IMR-90 (cell line): Measurements from ENCODE around the gene ZGLP1.

Experiments used
- BHLHE40 ChIP-seq: fragments of 150-350 bp; IDR thresholded peaks from 2 replicates; pipeline ENCODE4 v1.6.1; 2016; ENCODE audit warnings: mild to moderate bottlenecking, low read depth, low read length
- CEBPB ChIP-seq: IDR thresholded peaks from 2 replicates; pipeline ENCODE4 v1.6.1; 2012; ENCODE audit warnings: low read depth, low read length, improper control_type of control experiment
- FOS ChIP-seq: fragments of 150-350 bp; IDR thresholded peaks from 2 replicates; pipeline ENCODE4 v1.6.1; 2016; ENCODE audit warnings: low read depth, low read length
- MAFK ChIP-seq: IDR thresholded peaks from 2 replicates; pipeline ENCODE4 v1.6.1; 2012; ENCODE audit warnings: low read depth, low read length, improper control_type of control experiment
- MAZ ChIP-seq: IDR thresholded peaks from 2 replicates; pipeline ENCODE4 v1.6.1; 2012; ENCODE audit warnings: low read depth, mild to moderate bottlenecking, low read length, improper control_type of control experiment, moderate library complexity, borderline replicate concordance
- MXI1 ChIP-seq: IDR thresholded peaks from 2 replicates; pipeline ENCODE4 v1.6.1; 2012; ENCODE audit warnings: low read depth, mild to moderate bottlenecking, low read length, moderate library complexity, borderline replicate concordance
- POLR2A ChIP-seq: IDR thresholded peaks from 2 replicates; pipeline ENCODE4 v1.6.1; 2012; ENCODE audit warnings: mild to moderate bottlenecking, low read depth, low read length
- RAD21 ChIP-seq: IDR thresholded peaks from 2 replicates; pipeline ENCODE4 v1.6.1; 2012; ENCODE audit warnings: low read length, improper control_type of control experiment
- RCOR1 ChIP-seq: IDR thresholded peaks from 2 replicates; pipeline ENCODE4 v1.6.1; 2012; ENCODE audit warnings: mild to moderate bottlenecking, low read length, improper control_type of control experiment; ENCODE audit not compliant: insufficient replicate concordance
- RFX5 ChIP-seq: IDR thresholded peaks from 2 replicates; pipeline ENCODE4 v1.8.0; 2012; ENCODE audit warnings: low read depth, mild to moderate bottlenecking, low read length, moderate library complexity
- SMC3 ChIP-seq: fragments of 150-350 bp; IDR thresholded peaks from 2 replicates; pipeline ENCODE4 v1.6.1; 2016; ENCODE audit warnings: low read depth, mild to moderate bottlenecking, antibody characterized with exemption, low read length, moderate library complexity
- TF ChIP-seq, protein P1 (sequence below): conservative IDR thresholded peaks from 2 replicates; pipeline ENCODE4 v1.5.1; 2012; ENCODE audit warnings: mild to moderate bottlenecking, low read depth, low read length, improper control_type of control experiment
- TF ChIP-seq, protein P2 (sequence below): fragments of 150-350 bp; IDR thresholded peaks from 2 replicates; pipeline ENCODE4 v1.6.1; 2017; ENCODE audit warnings: mild to moderate bottlenecking, antibody characterized with exemption, low read length, low read depth
- TF ChIP-seq, protein P3 (sequence below): fragments of 150-350 bp; IDR thresholded peaks from 2 replicates; pipeline ENCODE4 v1.6.1; 2016; ENCODE audit warnings: low read depth, mild to moderate bottlenecking, low read length, moderate library complexity, borderline replicate concordance

DNA sequence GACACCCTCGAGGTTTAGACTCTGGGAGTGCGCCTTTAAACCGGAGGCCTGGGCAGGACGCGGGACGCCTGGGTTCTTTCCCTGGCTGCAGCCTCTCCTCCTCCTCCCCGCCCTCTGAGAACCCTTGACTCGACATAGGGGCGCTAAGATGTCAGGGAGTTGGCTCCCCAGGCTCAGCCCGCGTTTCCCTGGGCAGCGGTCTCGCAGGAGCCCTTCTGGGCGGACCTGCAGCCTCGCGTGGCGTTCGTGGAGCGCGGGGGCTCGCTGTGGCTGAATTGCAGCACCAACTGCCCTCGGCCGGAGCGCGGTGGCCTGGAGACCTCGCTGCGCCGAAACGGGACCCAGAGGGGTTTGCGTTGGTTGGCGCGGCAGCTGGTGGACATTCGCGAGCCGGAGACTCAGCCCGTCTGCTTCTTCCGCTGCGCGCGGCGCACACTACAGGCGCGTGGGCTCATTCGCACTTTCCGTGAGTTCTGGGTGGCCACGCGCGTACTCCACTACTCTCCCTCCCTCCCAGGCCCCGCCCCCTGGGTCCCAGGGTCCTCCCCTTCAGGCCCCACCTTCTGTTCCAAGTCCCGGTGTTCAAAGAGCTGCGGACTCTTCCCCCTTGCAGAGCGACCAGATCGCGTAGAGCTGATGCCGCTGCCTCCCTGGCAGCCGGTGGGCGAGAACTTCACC lies 18.6 kb downstream of the ZGLP1 start:
- TF ChIP-seq RCOR1 (no peak), BHLHE40 (no peak), SMC3 (no peak), POLR2A (no peak; the same call in 1 of the 2 replicates), RAD21 (no peak), CEBPB (no peak), RFX5 (no peak), FOS (no peak), MAFK (no peak), MXI1 (no peak), MAZ (peak; percentile 56; the same call in 1 of the 2 replicates)
- TF ChIP-seq, protein P1, sequence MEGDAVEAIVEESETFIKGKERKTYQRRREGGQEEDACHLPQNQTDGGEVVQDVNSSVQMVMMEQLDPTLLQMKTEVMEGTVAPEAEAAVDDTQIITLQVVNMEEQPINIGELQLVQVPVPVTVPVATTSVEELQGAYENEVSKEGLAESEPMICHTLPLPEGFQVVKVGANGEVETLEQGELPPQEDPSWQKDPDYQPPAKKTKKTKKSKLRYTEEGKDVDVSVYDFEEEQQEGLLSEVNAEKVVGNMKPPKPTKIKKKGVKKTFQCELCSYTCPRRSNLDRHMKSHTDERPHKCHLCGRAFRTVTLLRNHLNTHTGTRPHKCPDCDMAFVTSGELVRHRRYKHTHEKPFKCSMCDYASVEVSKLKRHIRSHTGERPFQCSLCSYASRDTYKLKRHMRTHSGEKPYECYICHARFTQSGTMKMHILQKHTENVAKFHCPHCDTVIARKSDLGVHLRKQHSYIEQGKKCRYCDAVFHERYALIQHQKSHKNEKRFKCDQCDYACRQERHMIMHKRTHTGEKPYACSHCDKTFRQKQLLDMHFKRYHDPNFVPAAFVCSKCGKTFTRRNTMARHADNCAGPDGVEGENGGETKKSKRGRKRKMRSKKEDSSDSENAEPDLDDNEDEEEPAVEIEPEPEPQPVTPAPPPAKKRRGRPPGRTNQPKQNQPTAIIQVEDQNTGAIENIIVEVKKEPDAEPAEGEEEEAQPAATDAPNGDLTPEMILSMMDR, result no peak
- TF ChIP-seq, protein P2, sequence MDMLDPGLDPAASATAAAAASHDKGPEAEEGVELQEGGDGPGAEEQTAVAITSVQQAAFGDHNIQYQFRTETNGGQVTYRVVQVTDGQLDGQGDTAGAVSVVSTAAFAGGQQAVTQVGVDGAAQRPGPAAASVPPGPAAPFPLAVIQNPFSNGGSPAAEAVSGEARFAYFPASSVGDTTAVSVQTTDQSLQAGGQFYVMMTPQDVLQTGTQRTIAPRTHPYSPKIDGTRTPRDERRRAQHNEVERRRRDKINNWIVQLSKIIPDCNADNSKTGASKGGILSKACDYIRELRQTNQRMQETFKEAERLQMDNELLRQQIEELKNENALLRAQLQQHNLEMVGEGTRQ, result no peak
- TF ChIP-seq, protein P3, sequence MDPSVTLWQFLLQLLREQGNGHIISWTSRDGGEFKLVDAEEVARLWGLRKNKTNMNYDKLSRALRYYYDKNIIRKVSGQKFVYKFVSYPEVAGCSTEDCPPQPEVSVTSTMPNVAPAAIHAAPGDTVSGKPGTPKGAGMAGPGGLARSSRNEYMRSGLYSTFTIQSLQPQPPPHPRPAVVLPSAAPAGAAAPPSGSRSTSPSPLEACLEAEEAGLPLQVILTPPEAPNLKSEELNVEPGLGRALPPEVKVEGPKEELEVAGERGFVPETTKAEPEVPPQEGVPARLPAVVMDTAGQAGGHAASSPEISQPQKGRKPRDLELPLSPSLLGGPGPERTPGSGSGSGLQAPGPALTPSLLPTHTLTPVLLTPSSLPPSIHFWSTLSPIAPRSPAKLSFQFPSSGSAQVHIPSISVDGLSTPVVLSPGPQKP, result no peak
